Measurements from ENCODE around the gene RAB26.

Gene RAB26

GRCh38 chr16:2142942-2143877 is 5.2 kb upstream of the RAB26 start:
- DNase-seq (ENCODE audit: low spot score) = no peak

- DNase-seq (ENCODE audit: low spot score) = no peak
Measured at GRCh38 chr16:2143878-2144485, 4.4 kb upstream of the RAB26 start.

GRCh38 chr16:2145843-2146242 is 2.6 kb upstream of the RAB26 start:
- no peak for DNase-seq (ENCODE audit: low spot score)

- no peak for DNase-seq (ENCODE audit: low spot score)
Measured at GRCh38 chr16:2147378-2147777, 1.0 kb upstream of the RAB26 start.

- no peak for DNase-seq (ENCODE audit: low spot score)
Measured at GRCh38 chr16:2148714-2149629, 547 bp downstream of the RAB26 start.

- no peak for DNase-seq (ENCODE audit: low spot score)
Measured at GRCh38 chr16:2149630-2150417, 1.4 kb downstream of the RAB26 start.

GRCh38 chr16:2150418-2151187 is 2.2 kb downstream of the RAB26 start:
- no peak for DNase-seq (ENCODE audit: low spot score)

- DNase-seq (ENCODE audit: low spot score) = peak; percentile 7
Measured at GRCh38 chr16:2151188-2152091, 3.0 kb downstream of the RAB26 start.

- peak; percentile 17 for DNase-seq (ENCODE audit: low spot score)
Measured at GRCh38 chr16:2152695-2153506, 4.5 kb downstream of the RAB26 start.

- no peak for DNase-seq (ENCODE audit: low spot score)
Measured at GRCh38 chr16:2154533-2155090, 6.2 kb downstream of the RAB26 start.

GRCh38 chr16:2155091-2155950 is 6.9 kb downstream of the RAB26 start, which contains the start of gene TRAF7:
Gene TRAF7 (plus strand): TSS chr16:2155782. CDS start chr16:2163921, 8,139 bp downstream.
- peak; percentile 99 for DNase-seq (ENCODE audit: low spot score)

GRCh38 chr16:2155977-2156848 is 7.8 kb downstream of the RAB26 start:
- no peak for DNase-seq (ENCODE audit: low spot score)

- DNase-seq (ENCODE audit: low spot score) = no peak
Measured at GRCh38 chr16:2156849-2157224, 8.4 kb downstream of the RAB26 start.

- no peak for DNase-seq (ENCODE audit: low spot score)
Measured at GRCh38 chr16:2157480-2158261, 9.2 kb downstream of the RAB26 start.

GRCh38 chr16:2158262-2158638 is 9.8 kb downstream of the RAB26 start:
- no peak for DNase-seq (ENCODE audit: low spot score)

All from hematopoietic multipotent progenitor cell treated with erythropoietin and hydrocortisone succinate and interleukin-3 and kit ligand, for 17 days (in vitro differentiated cells).